ENCODE measurements around the gene PRMT5.

DNA sequence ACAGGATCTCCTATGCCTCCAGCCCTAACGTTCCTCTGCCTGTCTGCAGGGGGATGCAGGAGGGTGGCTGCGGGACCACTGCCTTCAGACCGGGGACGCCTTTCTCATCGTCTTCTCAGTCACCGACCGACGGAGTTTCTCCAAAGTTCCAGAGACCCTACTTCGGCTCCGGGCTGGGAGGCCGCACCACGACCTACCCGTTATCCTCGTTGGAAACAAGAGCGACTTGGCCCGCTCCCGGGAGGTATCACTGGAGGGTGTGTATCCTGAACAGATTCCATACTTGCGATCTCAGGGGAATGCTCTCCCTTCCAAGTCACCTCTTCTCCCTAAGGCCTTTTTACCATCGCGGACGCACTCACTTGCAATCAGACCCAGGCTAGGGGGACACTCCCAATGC lies 43.2 kb downstream of the PRMT5 start:
- TF ChIP-seq, protein P1, sequence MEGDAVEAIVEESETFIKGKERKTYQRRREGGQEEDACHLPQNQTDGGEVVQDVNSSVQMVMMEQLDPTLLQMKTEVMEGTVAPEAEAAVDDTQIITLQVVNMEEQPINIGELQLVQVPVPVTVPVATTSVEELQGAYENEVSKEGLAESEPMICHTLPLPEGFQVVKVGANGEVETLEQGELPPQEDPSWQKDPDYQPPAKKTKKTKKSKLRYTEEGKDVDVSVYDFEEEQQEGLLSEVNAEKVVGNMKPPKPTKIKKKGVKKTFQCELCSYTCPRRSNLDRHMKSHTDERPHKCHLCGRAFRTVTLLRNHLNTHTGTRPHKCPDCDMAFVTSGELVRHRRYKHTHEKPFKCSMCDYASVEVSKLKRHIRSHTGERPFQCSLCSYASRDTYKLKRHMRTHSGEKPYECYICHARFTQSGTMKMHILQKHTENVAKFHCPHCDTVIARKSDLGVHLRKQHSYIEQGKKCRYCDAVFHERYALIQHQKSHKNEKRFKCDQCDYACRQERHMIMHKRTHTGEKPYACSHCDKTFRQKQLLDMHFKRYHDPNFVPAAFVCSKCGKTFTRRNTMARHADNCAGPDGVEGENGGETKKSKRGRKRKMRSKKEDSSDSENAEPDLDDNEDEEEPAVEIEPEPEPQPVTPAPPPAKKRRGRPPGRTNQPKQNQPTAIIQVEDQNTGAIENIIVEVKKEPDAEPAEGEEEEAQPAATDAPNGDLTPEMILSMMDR (IDR thresholded peaks at IDR 0.05): no peak
- TF ChIP-seq POLR2A (IDR thresholded peaks at IDR 0.05) (no peak), POLR2AphosphoS5 (IDR thresholded peaks at IDR 0.05) (no peak)
